Endothelial cell of umbilical vein (primary cell): Measurements from ENCODE around the gene GGTLC3.
"Not testable (repeated sequence)": the region's sequence is repeated elsewhere in the genome, so short reads cannot be mapped to it uniquely, and the experiment has no call there.

Experiments used
- CTCF ChIP-seq, 2 donors: IDR thresholded peaks; 1 replicate in 1 of 2; 2 replicates in 1 of 2; pipeline ENCODE4 v1.5.1; 2011; ENCODE audit warnings: low read length in 2 of 2, mild to moderate bottlenecking in 2 of 2, moderate library complexity in 2 of 2, control low read depth in 1 of 2, inconsistent platforms in 1 of 2, low read depth in 1 of 2; ENCODE audit not compliant: insufficient read depth in 1 of 2; ENCODE audit errors: extremely low read depth in 1 of 2
- EZH2 ChIP-seq: IDR thresholded peaks from 2 replicates; pipeline ENCODE4 v1.6.1; 2012; ENCODE audit warnings: borderline replicate concordance, low read depth, mild to moderate bottlenecking, moderate library complexity, low read length, inconsistent platforms; ENCODE audit not compliant: severe bottlenecking
- FOS ChIP-seq: IDR thresholded peaks from 2 replicates; pipeline ENCODE4 v1.6.1; 2011; ENCODE audit warnings: mild to moderate bottlenecking, low read length, moderate library complexity, borderline replicate concordance; ENCODE audit not compliant: insufficient read depth
- POLR2A ChIP-seq: IDR thresholded peaks from 2 replicates; pipeline ENCODE4 v1.6.1; 2012; ENCODE audit warnings: low read depth, mild to moderate bottlenecking, control low read depth, low read length
- POLR2AphosphoS5 ChIP-seq: IDR thresholded peaks from 2 replicates; pipeline ENCODE4 v1.6.1; 2012; ENCODE audit warnings: low read depth, mild to moderate bottlenecking, control low read depth, low read length, moderate library complexity; ENCODE audit not compliant: insufficient read depth

- TF ChIP-seq POLR2AphosphoS5; CTCF (IDR thresholded peaks at IDR 0.05; ENCODE audit: extremely low read depth in 1 of 2, insufficient read depth in 1 of 2, low read depth in 1 of 2, low read length in 2 of 2); EZH2; POLR2A; FOS: not testable (repeated sequence)
Measured at GRCh38 chr22:18544615-18545014, 26.7 kb upstream of the GGTLC3 start.
